GM23338 (cell line): Measurements from ENCODE around the gene C3AR1.

ENCODE experiments used
- EZH2phosphoT487 ChIP-seq: fragments of 200-600 bp; sonication (generic); IDR thresholded peaks from one replicate; pipeline ENCODE4 v1.8.1; 2018; ENCODE audit warnings: antibody characterized with exemption; ENCODE audit not compliant: unreplicated experiment
- REST ChIP-seq: IDR thresholded peaks from one replicate; pipeline ENCODE4 v1.6.1; 2018; ENCODE audit warnings: antibody characterized with exemption; ENCODE audit not compliant: unreplicated experiment
- TF ChIP-seq, protein P1 (sequence below), 2 experiments: fragments of 200-600 bp in 1 of 2; sonication (generic) in 1 of 2; conservative IDR thresholded peaks; 2 replicates each; pipeline versions ENCODE4 v1.5.1 to v1.6.1; 2016 to 2017; ENCODE audit warnings: antibody characterized with exemption in 2 of 2, low read depth in 2 of 2, mild to moderate bottlenecking in 2 of 2, moderate library complexity in 1 of 2

DNA sequence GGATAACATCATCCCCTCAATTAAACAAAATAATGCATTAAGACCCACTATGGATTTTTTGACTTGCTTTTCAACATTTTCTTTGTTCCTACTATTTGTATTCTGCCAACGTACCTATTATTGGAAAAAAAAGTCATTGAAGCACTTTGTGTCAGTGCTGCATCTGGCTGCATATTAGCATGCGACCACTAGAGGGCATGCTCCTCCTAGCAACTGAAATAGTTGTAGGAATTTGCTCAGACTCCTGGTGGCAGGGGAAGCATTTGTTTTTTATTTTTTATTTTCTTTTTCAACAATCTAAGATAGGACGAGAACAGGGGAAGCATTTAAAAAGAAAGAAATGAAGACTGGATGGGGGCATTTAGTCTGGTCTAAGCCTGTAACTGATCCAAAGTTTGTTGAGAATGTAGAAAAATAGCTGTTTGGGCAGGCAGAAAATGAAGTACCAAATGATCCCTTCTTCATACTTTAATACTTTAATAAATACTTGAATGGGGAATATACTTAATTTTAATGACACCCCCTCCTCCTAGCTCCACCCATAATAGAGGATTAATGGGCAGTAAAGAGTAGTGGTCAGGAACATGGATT is 42.7 kb upstream of the C3AR1 start:
- no peak for TF ChIP-seq REST
- no peak for TF ChIP-seq EZH2phosphoT487
- TF ChIP-seq, protein P1, sequence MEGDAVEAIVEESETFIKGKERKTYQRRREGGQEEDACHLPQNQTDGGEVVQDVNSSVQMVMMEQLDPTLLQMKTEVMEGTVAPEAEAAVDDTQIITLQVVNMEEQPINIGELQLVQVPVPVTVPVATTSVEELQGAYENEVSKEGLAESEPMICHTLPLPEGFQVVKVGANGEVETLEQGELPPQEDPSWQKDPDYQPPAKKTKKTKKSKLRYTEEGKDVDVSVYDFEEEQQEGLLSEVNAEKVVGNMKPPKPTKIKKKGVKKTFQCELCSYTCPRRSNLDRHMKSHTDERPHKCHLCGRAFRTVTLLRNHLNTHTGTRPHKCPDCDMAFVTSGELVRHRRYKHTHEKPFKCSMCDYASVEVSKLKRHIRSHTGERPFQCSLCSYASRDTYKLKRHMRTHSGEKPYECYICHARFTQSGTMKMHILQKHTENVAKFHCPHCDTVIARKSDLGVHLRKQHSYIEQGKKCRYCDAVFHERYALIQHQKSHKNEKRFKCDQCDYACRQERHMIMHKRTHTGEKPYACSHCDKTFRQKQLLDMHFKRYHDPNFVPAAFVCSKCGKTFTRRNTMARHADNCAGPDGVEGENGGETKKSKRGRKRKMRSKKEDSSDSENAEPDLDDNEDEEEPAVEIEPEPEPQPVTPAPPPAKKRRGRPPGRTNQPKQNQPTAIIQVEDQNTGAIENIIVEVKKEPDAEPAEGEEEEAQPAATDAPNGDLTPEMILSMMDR (conservative IDR thresholded peaks at IDR 0.05; ENCODE audit: low read depth in 2 of 2) = peak; percentile 99 to 100
